ENCODE measurements around the gene RRAD.

DNA sequence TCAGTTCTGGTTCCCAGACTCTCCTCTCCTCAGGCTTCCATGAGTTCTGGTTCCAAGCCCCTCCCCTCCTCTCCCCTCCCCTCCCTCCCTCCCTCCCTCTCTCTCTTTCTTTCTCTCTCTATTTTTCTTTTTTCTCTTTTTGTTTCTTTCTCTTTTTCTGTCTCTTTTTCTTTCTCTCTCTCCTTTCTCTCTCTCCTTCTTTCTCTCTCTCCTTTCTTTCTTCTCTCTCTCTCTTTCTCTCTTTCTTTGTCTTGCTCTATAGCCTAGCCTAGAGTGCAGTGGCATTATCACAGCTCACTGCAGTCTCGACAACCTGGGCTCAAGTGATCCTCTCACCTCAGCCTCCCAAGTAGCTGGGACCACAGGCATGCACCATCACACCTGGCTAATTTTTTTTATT lies 34.9 kb upstream of the RRAD start:
- TF ChIP-seq, protein P1, sequence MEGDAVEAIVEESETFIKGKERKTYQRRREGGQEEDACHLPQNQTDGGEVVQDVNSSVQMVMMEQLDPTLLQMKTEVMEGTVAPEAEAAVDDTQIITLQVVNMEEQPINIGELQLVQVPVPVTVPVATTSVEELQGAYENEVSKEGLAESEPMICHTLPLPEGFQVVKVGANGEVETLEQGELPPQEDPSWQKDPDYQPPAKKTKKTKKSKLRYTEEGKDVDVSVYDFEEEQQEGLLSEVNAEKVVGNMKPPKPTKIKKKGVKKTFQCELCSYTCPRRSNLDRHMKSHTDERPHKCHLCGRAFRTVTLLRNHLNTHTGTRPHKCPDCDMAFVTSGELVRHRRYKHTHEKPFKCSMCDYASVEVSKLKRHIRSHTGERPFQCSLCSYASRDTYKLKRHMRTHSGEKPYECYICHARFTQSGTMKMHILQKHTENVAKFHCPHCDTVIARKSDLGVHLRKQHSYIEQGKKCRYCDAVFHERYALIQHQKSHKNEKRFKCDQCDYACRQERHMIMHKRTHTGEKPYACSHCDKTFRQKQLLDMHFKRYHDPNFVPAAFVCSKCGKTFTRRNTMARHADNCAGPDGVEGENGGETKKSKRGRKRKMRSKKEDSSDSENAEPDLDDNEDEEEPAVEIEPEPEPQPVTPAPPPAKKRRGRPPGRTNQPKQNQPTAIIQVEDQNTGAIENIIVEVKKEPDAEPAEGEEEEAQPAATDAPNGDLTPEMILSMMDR (IDR thresholded peaks at IDR 0.05): no peak
- TF ChIP-seq CEBPB (IDR thresholded peaks at IDR 0.05): no peak
- TF ChIP-seq BCL3 (IDR thresholded peaks at IDR 0.05): no peak
- no peak for TF ChIP-seq EP300 (IDR thresholded peaks at IDR 0.05)
